HG03378 (cell line): ENCODE measurements around the gene PCDHGB5.

Experiments
- ATAC-seq: cut with Tn5 transposase; IDR thresholded peaks from one replicate; pipeline ENCODE4 v1.9.1; 2021; ENCODE audit warnings: mild to moderate bottlenecking, moderate library complexity; ENCODE audit not compliant: unreplicated experiment

Gene PCDHGB5

DNA sequence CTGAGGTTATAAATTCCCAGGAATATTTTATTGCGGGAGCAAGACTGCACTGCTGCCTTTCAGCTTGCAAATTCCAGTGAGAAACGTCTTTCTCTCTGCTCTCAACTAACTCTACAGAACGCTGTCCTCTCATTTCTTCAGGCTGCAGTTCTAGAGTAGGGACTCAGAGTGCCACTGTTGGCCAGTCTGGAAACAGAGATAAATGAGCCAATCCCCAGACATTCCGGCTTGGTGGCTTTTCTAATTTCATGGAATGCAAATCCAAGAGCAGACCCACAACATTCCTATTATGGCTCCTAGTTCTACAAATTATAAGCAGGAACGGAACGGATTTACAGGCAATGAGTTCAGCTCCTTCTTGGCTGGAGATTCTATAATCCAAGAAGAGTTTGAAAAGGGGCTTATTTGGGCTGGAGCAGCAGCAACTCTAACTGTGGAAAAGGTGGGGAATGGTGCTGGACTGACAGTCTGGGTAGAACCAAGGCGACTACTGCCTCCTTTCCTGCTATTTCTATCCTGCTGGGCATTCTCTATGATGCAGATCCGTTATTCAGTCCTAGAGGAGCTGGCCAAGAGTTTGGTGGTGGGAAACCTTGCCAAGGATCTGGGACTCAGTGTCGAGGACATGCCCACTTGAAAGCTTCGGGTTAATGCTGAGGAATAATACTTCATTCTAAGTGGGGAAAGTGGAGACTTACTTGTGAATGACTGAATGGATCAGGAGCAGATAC is 41.8 kb downstream of the PCDHGB5 start:
- no peak for ATAC-seq

- no peak for ATAC-seq
Observed at GRCh38 chr5:141440341-141440740, 42.6 kb downstream of the PCDHGB5 start.

- ATAC-seq: no peak
Observed at GRCh38 chr5:141441571-141442170, 43.9 kb downstream of the PCDHGB5 start.
